Osteocyte (in vitro differentiated cells): ENCODE measurements around the gene RPS6KA5. TPM values are rescaled to one million over a fixed set of nuclear protein-coding genes. Genes with fewer than 3 reads are reported as not detected.

Source experiments
- DNase-seq: peaks from one replicate; pipeline ENCODE4 v3.0.0; 2021; ENCODE audit warnings: mixed read lengths; ENCODE audit not compliant: unreplicated experiment; ENCODE audit errors: extremely low spot score
- H3K27ac Mint-ChIP-seq: one replicate; pipeline ENCODE4 v1.8.0; 2021; ENCODE audit warnings: mild to moderate bottlenecking, mixed read lengths; ENCODE audit not compliant: unreplicated experiment
- H3K27me3 Mint-ChIP-seq: one replicate; pipeline ENCODE4 v1.8.0; 2021; ENCODE audit warnings: mixed read lengths; ENCODE audit not compliant: unreplicated experiment
- H3K36me3 Mint-ChIP-seq: one replicate; pipeline ENCODE4 v1.8.0; 2021; ENCODE audit warnings: mixed read lengths; ENCODE audit not compliant: unreplicated experiment
- H3K4me1 Mint-ChIP-seq: one replicate; pipeline ENCODE4 v1.8.0; 2021; ENCODE audit warnings: mixed read lengths; ENCODE audit not compliant: unreplicated experiment
- H3K4me3 Mint-ChIP-seq: one replicate; pipeline ENCODE4 v1.8.0; 2021; ENCODE audit warnings: mild to moderate bottlenecking, moderate library complexity, mixed read lengths; ENCODE audit not compliant: unreplicated experiment
- H3K9me3 Mint-ChIP-seq: one replicate; pipeline ENCODE4 v1.8.0; 2021; ENCODE audit warnings: mixed read lengths; ENCODE audit not compliant: unreplicated experiment
- CTCF ChIP-seq: fragments of 200-600 bp; sonication (generic); IDR thresholded peaks from 2 replicates; pipeline ENCODE4 v1.5.0; 2021; ENCODE audit warnings: antibody characterized with exemption, mild to moderate bottlenecking, moderate library complexity
- total RNA-seq: library from RNA; stranded (reverse); gene quantifications from 2 replicates; pipeline ENCODE4 v1.2.1, GENCODE V29; 2021

RPS6KA5 gene
- total RNA-seq, 1 donor from 2014 or later = 3.4 TPM

GRCh38 chr14:90813442-90813841 is 247.0 kb downstream of the RPS6KA5 start:
- Mint-ChIP-seq H3K9me3 (no peaks in the 10 kb centered on the region), H3K4me1 (peaks cover 15% of the 10 kb centered on the region), H3K36me3 (no peaks in the 10 kb centered on the region), H3K27me3 (no peaks in the 10 kb centered on the region), H3K27ac (no peak overlapping the region), H3K4me3 (no peak overlapping the region)
- TF ChIP-seq CTCF = no peak
- DNase-seq = no peak

- no peak for TF ChIP-seq CTCF
- H3K4me1 Mint-ChIP-seq = peaks cover 20% of the 10 kb centered on the region
- H3K27ac Mint-ChIP-seq = no peak overlapping the region
- no peaks in the 10 kb centered on the region for H3K27me3 Mint-ChIP-seq
- DNase-seq = no peak
- no peak overlapping the region for H3K4me3 Mint-ChIP-seq
- H3K36me3 Mint-ChIP-seq = no peaks in the 10 kb centered on the region
- H3K9me3 Mint-ChIP-seq = no peaks in the 10 kb centered on the region
Observed at GRCh38 chr14:90812109-90812508, 248.3 kb downstream of the RPS6KA5 start.

- no peaks in the 10 kb centered on the region for H3K27me3 Mint-ChIP-seq
- H3K36me3 Mint-ChIP-seq = no peaks in the 10 kb centered on the region
- no peak for TF ChIP-seq CTCF
- no peak overlapping the region for H3K27ac Mint-ChIP-seq
- peaks cover 20% of the 10 kb centered on the region for H3K4me1 Mint-ChIP-seq
- no peaks in the 10 kb centered on the region for H3K9me3 Mint-ChIP-seq
- no peak for DNase-seq
- H3K4me3 Mint-ChIP-seq = no peak overlapping the region
Observed at GRCh38 chr14:90811641-90812040, 248.8 kb downstream of the RPS6KA5 start.

- Mint-ChIP-seq H3K27me3 (no peaks in the 10 kb centered on the region), H3K27ac (no peak overlapping the region), H3K4me1 (peaks cover 22% of the 10 kb centered on the region)
Observed at GRCh38 chr14:90810806-90811205, 249.6 kb downstream of the RPS6KA5 start.

More at GRCh38 chr14:90810806-90811205, 249.6 kb downstream of the RPS6KA5 start:
- no peak for DNase-seq
- no peak for TF ChIP-seq CTCF
- no peaks in the 10 kb centered on the region for H3K36me3 Mint-ChIP-seq
- H3K4me3 Mint-ChIP-seq = no peak overlapping the region
- H3K9me3 Mint-ChIP-seq = no peaks in the 10 kb centered on the region
